Breast epithelium (tissue), 4 donors: ENCODE results near the gene PIAS1. TPM values are rescaled to one million over a fixed set of nuclear protein-coding genes. Genes with fewer than 3 reads are reported as not detected.
"Not testable (repeated sequence)": the region's sequence is repeated elsewhere in the genome, so short reads cannot be mapped to it uniquely, and the experiment has no call there.

ENCODE experiments used
- DNase-seq, 2 donors: peaks; one replicate each; pipeline ENCODE4 v3.0.0-alpha.2; 2019; ENCODE audit warnings: low spot score in 2 of 2
- H3K27ac ChIP-seq, 2 donors: fragments of 200-600 bp; sonication (generic) in 1 of 2; one replicate each; pipeline ENCODE4 v1.5.1; 2016 to 2019; ENCODE audit warnings: mild to moderate bottlenecking in 1 of 2
- H3K27me3 ChIP-seq, 2 donors: fragments of 200-600 bp; sonication (generic) in 1 of 2; one replicate each; pipeline versions ENCODE4 v1.5.1 to v1.6.0; 2017 to 2019; ENCODE audit warnings: control low read depth in 1 of 2, mild to moderate bottlenecking in 1 of 2
- H3K36me3 ChIP-seq: fragments of 200-600 bp; one replicate; pipeline ENCODE4 v1.5.1; 2019
- H3K4me1 ChIP-seq, 2 donors: fragments of 200-600 bp; sonication (generic); one replicate each; pipeline ENCODE4 v1.5.1; 2016 to 2019; ENCODE audit warnings: control low read depth in 1 of 2
- H3K4me3 ChIP-seq, 3 donors: fragments of 200-600 bp; sonication (generic); 1 replicate in 2 of 3; 2 replicates in 1 of 3; pipeline ENCODE4 v1.5.1; 2016 to 2019; ENCODE audit warnings: mild to moderate bottlenecking in 3 of 3, moderate library complexity in 2 of 3
- H3K9me3 ChIP-seq, 2 donors: fragments of 200-600 bp; sonication (generic) in 1 of 2; one replicate each; pipeline ENCODE4 v1.5.1; 2016 to 2019; ENCODE audit warnings: control low read depth in 1 of 2
- CTCF ChIP-seq, 3 donors: fragments of 450-650 bp; IDR thresholded peaks; one replicate each; pipeline ENCODE4 v1.5.1; 2016 to 2017; ENCODE audit warnings: antibody characterized with exemption in 3 of 3, mild to moderate bottlenecking in 3 of 3, moderate library complexity in 3 of 3
- POLR2A ChIP-seq: fragments of 450-650 bp; IDR thresholded peaks from one replicate; pipeline ENCODE4 v1.6.1; 2016; ENCODE audit warnings: antibody characterized with exemption, mild to moderate bottlenecking, moderate library complexity
- POLR2AphosphoS5 ChIP-seq, 3 donors: sonication (generic); formaldehyde crosslinking; IDR thresholded peaks; one replicate each; pipeline ENCODE4 v1.6.1; 2017; ENCODE audit warnings: antibody characterized with exemption in 3 of 3
- intact Hi-C: fragments of 100-400 bp; cut with DNase I; formaldehyde crosslinking; loops from one replicate; pipeline ENCODE4 v1.15.1; 2023; ENCODE audit warnings: low total_unique reads
- total RNA-seq, 3 donors: library from RNA; depleted of rRNA; stranded (reverse); fragments of >200 nt; gene quantifications; one replicate each; pipeline ENCODE4 v1.1.0, GENCODE V29; 2016

The PIAS1 gene
- total RNA-seq, 3 donors from 2014 or later = 43.9 to 77.4 (median 57.1) TPM

- TF ChIP-seq POLR2AphosphoS5 (IDR thresholded peaks at IDR 0.05) (no peak), CTCF (IDR thresholded peaks at IDR 0.05) (no peak), POLR2A (no peak)
- peak overlapping the region; percentile 94 to 96 for H3K27ac ChIP-seq
- peak; percentile 36 to 59 for DNase-seq
- H3K27me3 ChIP-seq = no peaks in the 10 kb centered on the region
- H3K36me3 ChIP-seq = no peaks in the 10 kb centered on the region
- H3K9me3 ChIP-seq = no peaks in the 10 kb centered on the region
- peak overlapping the region; percentile 95 to 100 (median 99) for H3K4me3 ChIP-seq
- no peaks in the 10 kb centered on the region for H3K4me1 ChIP-seq
- intact Hi-C loops = no loop called here
Measured at GRCh38 chr15:68054628-68055223, 611 bp downstream of the PIAS1 start.

GRCh38 chr15:68055224-68055705 lies 1.1 kb downstream of the PIAS1 start:
- peak overlapping the region; percentile 94 to 96 for H3K27ac ChIP-seq
- H3K36me3 ChIP-seq = no peaks in the 10 kb centered on the region
- intact Hi-C loops = no loop called here
- H3K4me1 ChIP-seq = no peaks in the 10 kb centered on the region
- DNase-seq = no peak
- TF ChIP-seq CTCF (IDR thresholded peaks at IDR 0.05) (no peak), POLR2AphosphoS5 (IDR thresholded peaks at IDR 0.05) (no peak), POLR2A (no peak)
- H3K27me3 ChIP-seq = no peaks in the 10 kb centered on the region
- peak overlapping the region; percentile 95 to 100 (median 99) for H3K4me3 ChIP-seq
- H3K9me3 ChIP-seq = no peaks in the 10 kb centered on the region

- Histone ChIP-seq H3K9me3 (no peaks in the 10 kb centered on the region), H3K27me3 (no peaks in the 10 kb centered on the region), H3K27ac (no peak overlapping the region), H3K4me3 (peak overlapping the region; percentile 95 to 100 (median 99)), H3K4me1 (no peaks in the 10 kb centered on the region), H3K36me3 (no peaks in the 10 kb centered on the region)
- intact Hi-C loops = no loop called here
- TF ChIP-seq POLR2A = no peak
- TF ChIP-seq CTCF (IDR thresholded peaks at IDR 0.05) = no peak
- TF ChIP-seq POLR2AphosphoS5 (IDR thresholded peaks at IDR 0.05) = no peak
- no peak for DNase-seq
Measured at GRCh38 chr15:68056097-68056865, 2.2 kb downstream of the PIAS1 start.

GRCh38 chr15:68057034-68057433 lies 2.9 kb downstream of the PIAS1 start:
- intact Hi-C loops = no loop called here
- no peak overlapping the region for H3K4me3 ChIP-seq
- no peaks in the 10 kb centered on the region for H3K36me3 ChIP-seq
- H3K9me3 ChIP-seq = no peaks in the 10 kb centered on the region
- no peak for DNase-seq
- H3K27me3 ChIP-seq = no peaks in the 10 kb centered on the region
- TF ChIP-seq POLR2AphosphoS5 (IDR thresholded peaks at IDR 0.05) (no peak), POLR2A (no peak), CTCF (IDR thresholded peaks at IDR 0.05) (no peak)
- no peaks in the 10 kb centered on the region for H3K4me1 ChIP-seq
- H3K27ac ChIP-seq = no peak overlapping the region

- H3K9me3 ChIP-seq = no peaks in the 10 kb centered on the region
- TF ChIP-seq POLR2AphosphoS5 (IDR thresholded peaks at IDR 0.05) (no peak), CTCF (IDR thresholded peaks at IDR 0.05) (no peak), POLR2A (no peak)
- no peaks in the 10 kb centered on the region for H3K36me3 ChIP-seq
- intact Hi-C loops = no loop called here
- no peak overlapping the region for H3K27ac ChIP-seq
- H3K4me3 ChIP-seq = no peak overlapping the region
- no peak for DNase-seq
- H3K4me1 ChIP-seq = no peaks in the 10 kb centered on the region
- H3K27me3 ChIP-seq = no peaks in the 10 kb centered on the region
Measured at GRCh38 chr15:68057758-68058157, 3.6 kb downstream of the PIAS1 start.

GRCh38 chr15:68058970-68059369 lies 4.9 kb downstream of the PIAS1 start:
- H3K4me1 ChIP-seq, H3K27me3 ChIP-seq, H3K27ac ChIP-seq, H3K36me3 ChIP-seq, intact Hi-C loops, H3K4me3 ChIP-seq, DNase-seq, H3K9me3 ChIP-seq: not testable (repeated sequence)
